GM19463 (cell line): ENCODE data around the gene DTNBP1.

Experiments
- ATAC-seq: cut with Tn5 transposase; IDR thresholded peaks from one replicate; pipeline ENCODE4 v1.9.1; 2021; ENCODE audit warnings: mild to moderate bottlenecking, moderate library complexity; ENCODE audit not compliant: unreplicated experiment

The DTNBP1 gene

GRCh38 chr6:15594512-15595259 lies 68.1 kb downstream of the DTNBP1 start:
- no peak for ATAC-seq

DNA sequence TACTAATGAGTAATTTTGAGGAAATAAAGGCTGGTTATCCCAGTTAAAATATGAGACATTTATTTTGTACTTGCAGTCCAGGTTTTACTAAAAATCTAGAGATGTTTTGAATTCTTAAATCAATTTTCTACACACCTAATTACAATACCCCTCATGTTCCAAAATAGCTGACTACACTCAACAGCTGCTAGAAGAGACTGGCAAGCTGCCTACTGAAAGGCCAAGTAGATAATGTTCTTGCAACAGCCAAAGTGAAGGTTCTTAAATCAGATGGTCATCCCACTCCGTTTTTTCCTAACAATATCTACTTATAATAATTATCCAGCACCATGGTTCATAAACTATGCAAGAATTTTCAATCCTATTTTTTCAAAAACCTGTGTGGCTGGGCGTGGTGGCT lies 69.0 kb downstream of the DTNBP1 start:
- no peak for ATAC-seq

- no peak for ATAC-seq
These were observed 70.2 kb downstream of the DTNBP1 start for GRCh38 chr6:15592610-15593009.

- no peak for ATAC-seq
These were observed 73.7 kb downstream of the DTNBP1 start for GRCh38 chr6:15588971-15589634.

DNA sequence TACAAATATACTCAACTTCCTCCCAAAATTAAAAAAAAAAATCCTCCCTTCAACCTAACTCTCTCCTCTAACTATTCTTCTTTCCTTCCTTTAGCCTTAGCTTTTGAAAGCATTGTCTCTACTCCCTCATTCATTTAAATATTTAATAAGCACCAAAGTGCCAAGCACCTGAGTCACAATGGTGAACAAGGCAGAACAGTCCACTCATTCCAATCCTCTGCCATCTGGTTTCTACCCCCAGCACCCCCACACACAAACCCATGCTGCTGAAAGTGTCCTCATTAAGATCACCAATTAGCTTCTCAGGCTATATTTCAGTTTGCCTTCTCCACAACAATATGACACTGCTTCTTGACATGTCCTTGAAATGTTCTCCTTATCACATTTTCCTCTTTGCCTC lies 76.3 kb downstream of the DTNBP1 start:
- no peak for ATAC-seq

DNA sequence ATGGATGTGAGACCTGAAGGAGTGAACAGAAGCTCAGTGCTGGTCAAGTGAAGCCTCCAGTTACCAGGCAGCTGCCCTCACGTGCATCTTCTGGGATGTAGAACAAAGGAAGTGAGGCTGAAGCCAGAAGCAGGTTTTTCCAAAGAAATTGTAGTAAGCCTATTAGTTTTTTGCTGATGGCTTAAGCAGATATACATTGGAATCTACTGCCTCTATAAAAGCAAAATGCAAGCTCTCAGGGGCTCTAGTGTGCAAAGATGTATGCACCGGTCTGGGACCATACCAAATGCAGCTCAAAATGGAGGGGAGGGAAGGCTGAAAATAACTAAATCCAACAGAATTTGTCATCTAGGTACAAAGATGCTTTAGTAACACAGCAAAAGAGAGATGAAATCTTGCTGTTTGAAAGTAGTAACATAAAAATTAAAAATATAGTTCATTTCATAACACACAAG lies 77.0 kb downstream of the DTNBP1 start:
- no peak for ATAC-seq

- ATAC-seq = no peak
These were observed 80.3 kb downstream of the DTNBP1 start for GRCh38 chr6:15582499-15582898.

DNA sequence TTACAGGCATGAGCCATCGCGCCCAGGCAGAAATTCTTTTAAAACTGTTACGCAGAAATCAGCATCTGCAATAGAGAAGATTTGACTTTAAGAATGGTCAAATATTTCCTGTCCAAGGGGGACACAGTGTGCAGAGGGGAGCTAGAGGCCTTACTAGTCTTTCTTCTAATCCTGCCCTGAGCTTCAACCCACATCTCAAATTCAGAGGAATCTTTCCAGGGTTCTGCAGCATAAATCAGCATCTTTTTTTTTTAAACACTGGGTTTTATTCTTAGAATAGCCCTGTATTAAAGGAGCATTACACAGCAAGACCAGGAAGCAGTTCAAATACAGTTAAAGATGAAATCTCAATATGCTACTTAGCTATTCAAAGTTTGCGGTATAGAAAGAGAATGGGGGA lies 81.1 kb downstream of the DTNBP1 start:
- no peak for ATAC-seq

GRCh38 chr6:15580326-15580725 lies 82.5 kb downstream of the DTNBP1 start:
- no peak for ATAC-seq

- no peak for ATAC-seq
These were observed 84.0 kb downstream of the DTNBP1 start for GRCh38 chr6:15578716-15579391.

DNA sequence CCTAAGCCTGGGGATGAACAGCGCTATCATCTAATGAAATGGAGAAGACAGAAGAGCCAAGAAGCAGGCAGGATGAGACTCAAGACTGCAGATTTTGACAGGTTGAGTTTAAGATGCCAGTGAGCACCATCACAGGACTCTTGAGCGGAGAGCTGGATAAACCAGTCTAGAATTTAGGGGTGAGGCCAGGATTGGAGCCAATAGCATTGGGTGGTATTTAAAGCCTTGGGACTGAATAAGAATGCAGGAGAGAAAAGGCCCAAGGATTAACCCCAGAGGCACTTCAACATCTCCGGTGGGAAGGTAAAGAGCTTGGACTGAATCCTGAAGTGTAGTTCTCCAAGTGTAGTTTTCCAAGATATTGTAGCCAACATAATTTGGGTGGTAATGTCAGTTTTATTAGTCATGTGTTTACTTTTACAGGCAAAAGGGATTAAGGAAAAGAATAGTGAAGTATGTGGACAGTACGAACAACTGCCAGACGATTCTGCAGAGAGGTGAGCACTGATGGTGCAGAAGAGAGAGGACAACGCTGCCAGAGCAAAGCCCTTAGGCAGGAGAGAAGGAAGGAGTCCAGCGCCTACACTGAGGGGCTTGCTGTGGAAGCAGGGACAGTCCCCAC lies 85.2 kb downstream of the DTNBP1 start:
- no peak for ATAC-seq

GRCh38 chr6:15577106-15577505 lies 85.7 kb downstream of the DTNBP1 start:
- ATAC-seq = no peak

DNA sequence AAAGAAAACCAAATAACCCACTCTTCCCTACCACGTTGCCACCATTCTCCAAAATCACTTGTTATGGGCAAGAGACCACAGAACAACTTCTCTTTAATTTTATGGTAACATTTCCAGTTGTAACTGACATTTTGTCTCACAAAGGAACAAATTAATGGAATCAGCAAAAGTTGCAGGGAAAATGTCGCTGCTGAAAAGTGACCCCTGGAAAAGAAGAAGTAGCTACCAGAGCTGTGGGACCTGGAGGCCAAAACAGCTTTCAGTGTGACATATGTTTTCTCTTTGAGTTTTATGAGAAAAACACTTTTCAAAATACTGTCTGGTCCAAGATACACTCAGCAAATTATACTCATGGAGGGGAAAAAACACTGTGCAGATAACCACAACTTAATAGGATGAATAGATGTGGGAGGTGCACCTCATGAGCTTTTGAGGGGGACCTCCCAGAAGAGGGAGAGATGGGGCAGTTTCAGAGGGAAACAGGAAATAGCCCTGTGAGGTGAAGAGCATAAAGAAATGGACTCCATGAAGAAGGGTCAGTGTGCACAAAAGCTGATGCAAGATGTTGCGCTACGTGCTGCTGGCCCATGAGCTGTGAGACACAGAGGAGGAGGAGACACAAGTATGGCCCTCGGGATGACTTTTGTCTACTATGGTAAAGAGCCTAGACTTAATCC lies 87.3 kb downstream of the DTNBP1 start:
- ATAC-seq = no peak

- no peak for ATAC-seq
These were observed 88.3 kb downstream of the DTNBP1 start for GRCh38 chr6:15574486-15574885.

GRCh38 chr6:15574023-15574422 lies 88.8 kb downstream of the DTNBP1 start:
- no peak for ATAC-seq

GRCh38 chr6:15573384-15573783 lies 89.4 kb downstream of the DTNBP1 start:
- no peak for ATAC-seq

DNA sequence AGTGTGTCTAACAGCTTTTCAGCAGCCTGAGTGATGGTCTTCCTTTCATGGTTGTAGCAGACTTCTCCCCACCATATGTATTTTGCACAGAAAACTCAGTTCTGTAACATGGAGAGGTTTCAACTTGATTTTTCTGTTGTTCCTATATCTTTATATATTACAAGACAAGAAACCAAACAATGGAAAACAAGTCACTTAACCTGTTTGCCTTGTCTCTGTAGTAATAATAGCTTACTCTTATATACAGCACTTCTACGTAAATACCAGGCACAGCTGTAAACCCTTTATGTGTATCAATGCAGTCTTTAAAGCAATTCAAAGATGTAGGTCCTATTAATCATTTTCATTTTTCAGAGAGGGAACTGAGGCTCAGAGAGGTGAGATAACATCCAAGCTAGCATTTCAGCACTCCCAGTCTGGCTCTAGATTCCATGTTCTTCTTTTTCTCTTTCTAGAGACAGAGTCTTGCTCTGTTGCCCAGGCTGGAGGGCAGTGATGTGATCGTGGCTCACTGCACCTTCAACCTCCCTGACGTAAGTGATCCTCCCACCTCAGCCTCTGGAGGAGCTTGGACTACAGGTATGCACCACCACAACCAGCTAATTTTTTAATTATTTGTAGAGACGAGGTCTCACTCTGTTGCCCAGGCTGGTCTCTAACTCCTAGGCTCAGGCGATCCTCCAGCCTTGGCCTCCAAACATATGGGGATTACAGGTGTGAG lies 90.4 kb downstream of the DTNBP1 start:
- ATAC-seq = no peak

DNA sequence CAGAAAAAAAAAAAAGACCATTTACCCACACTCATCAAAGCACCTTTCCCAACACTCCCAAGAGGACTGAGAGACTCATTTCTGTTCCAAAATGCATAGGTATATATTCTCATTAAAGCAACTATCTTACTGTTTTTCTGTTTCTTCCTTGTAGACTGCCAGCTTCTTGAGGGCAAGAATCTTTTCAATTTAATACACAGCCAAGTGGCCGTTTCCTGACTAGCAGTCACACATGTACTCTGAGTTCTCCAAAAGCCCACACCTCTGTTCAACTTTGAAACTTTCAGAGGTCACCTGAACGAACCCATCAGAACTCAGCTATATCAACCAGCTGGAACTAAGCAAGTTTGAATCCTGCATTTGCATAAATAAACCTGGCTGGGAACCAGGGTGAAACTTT lies 92.7 kb downstream of the DTNBP1 start:
- no peak for ATAC-seq

DNA sequence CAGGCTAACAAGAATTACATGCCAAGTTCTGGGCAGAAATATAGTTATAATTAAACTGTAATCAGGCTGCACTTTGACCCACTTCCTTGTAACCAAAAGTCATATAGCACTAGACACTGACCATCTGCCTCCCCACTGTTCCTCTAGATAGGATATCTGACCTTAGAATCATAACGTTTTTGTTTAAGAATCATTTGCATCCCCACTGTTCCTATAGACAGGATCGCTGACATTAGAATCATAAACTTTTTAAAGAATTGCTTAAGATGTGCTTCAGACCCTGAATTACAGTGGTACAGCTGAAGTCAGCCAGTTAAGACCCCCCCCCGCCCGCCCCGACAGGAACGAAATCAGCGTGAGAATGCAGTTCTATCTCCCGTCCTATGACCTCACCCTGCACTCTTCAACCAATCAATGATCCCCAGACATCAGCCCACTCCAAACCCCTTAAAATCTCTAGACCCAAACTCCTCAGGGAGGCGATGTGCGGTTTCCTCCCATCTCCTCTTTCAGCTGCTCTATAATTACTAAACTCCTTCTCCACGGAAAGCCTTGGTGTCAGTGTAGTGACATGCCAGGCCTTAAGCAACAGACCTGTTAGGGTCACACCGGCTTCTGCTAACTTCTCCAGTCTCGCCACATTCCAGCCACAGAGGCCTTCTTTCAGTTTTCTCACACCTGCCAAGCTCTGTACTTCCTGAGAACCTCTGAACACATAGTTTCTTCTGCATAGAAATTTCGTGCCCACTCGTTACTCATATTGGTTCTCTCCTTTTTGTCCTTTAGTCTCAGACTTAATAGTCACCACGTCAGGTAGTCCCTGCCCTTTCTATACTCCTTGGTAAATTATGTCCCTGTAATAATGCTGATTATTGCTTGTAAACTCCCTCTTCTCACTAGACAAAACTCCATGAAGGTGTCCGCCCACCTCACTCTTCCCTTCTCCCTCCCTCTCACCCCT lies 93.5 kb downstream of the DTNBP1 start:
- ATAC-seq = no peak
